GM18907 (cell line): ENCODE results near the gene NANOS3.
A peak's percentile ranks its signal among the peaks of the same experiment; 100 is the strongest.

Experiments
- ATAC-seq: cut with Tn5 transposase; IDR thresholded peaks from one replicate; pipeline ENCODE4 v1.9.1; 2021; ENCODE audit warnings: mild to moderate bottlenecking, moderate library complexity; ENCODE audit not compliant: unreplicated experiment

Gene NANOS3

DNA sequence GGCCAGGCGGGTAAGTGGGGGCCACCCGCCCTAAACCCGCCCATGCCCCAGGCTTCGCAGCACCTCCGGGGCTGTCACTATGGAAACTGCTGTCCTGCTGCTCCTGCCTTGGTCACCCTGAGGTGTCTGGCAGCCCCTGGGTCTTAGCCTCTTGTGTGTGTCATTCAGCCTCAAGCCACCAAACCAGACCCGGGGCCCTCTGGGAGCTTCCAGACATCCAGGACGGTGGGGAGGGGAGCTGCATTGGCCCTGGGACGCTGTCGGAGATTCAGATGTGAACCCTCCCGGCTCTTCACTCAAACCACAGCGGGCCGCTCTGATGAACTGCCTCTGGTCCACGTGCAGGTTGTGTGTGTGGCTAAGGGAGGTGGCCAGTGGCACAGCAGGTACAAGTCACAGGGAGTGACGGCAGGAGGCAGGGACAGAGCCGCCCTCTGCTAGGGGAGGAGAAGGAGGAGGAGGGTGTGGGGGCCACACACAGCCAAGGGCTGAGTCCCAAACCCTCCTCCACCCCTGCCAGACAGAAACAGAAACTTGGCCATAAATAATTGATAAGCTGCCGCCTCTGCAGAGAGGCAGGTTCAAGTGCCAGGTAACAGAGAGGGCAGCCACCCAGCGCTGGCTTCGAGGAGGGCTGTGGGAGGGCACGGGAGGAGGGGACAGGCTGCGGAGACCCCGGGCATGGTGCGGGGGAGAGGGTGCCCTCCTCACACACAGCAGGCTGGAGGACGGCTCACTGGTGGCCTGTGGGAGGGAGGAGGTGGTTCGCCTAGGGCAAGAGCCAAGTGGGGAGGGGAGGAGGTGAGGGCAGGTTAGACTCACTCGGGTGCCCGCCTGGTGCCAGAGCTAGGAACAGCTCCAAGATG is 8.0 kb downstream of the NANOS3 start:
- ATAC-seq = no peak

DNA sequence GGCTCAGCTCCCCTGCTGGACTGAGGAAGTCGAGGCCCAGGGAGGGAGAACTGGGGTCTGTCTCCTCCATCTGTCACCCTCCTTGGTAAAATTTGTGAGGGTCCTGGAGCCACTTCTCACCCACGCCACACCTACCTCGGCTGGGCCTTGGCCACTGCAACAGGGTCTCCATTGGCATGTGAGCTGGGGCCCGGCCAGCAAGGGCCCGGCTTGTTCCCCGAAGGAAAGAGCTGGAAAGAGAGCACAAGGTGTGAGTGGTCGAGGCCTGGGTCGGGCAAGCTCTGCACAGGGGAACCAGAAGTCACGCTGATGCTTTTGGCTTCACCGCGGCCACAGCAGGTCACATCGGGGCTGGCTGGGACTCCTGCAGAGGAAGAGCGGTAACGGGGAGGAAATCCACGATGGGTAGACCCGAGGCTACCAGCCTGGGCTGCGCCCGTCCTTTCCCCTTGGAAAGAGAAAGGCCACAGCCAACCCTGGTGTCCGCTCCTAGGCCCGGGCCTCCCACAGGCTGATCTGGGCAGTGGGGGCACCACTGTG is 9.0 kb downstream of the NANOS3 start:
- ATAC-seq = no peak

DNA sequence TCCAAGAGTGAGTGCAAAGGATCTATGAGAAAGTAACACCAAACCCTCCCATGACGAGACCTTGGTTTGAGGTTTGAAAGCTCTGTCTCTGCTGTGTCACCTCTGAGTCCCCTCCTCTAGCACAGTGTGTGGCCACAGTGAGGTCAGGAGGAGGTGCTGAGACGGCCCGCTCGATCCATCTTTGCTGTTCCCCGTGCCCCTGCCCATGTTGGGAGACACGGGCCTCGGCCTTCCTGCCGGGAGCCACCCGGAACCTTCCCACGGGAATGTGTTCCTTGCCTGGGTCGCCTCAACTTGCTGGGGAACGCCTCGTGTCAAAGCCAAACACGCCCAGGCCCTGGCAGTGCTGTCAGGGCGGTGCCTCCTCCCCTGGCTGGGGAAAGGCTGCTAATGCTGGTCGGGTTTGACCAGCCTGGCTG is 10.1 kb downstream of the NANOS3 start:
- no peak for ATAC-seq

DNA sequence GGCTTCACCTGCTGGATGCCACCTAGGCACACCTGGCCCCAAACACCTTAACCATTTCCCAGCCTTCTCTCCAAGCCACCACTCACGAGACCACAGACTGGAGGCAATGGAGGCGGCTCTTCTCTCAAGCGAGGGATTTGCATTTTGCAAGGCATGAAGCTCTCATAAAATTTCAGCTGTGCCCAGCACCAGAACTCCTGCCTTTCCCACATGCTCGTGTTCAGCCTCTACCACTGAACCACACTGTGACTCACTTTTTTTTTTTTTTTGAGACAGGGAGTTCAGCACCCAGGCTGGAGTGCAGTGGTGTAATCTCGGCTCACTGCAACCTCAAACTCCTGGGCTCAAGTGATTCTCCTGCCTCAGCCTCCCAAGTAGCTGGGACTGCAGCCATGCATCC is 10.6 kb downstream of the NANOS3 start:
- no peak for ATAC-seq

DNA sequence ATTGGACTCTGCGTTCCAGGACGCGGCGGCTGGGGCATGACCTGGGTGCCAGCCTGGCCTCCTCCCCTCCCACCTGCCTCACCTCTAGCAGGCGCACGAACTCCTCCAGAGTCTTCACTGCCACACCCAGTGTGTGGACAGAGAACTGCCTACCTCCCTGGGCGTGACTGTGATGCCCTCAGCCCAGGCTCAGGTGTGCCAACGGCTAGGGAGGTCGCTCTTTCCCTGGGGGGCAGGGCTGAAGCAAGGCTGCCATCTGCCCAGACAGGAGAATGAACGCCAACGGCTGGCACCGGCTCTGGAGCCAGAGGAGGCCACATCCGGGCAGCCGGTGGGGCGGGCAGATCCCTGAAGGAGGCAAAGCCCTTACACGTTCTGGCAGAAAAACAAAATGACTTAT is 11.3 kb downstream of the NANOS3 start:
- no peak for ATAC-seq

DNA sequence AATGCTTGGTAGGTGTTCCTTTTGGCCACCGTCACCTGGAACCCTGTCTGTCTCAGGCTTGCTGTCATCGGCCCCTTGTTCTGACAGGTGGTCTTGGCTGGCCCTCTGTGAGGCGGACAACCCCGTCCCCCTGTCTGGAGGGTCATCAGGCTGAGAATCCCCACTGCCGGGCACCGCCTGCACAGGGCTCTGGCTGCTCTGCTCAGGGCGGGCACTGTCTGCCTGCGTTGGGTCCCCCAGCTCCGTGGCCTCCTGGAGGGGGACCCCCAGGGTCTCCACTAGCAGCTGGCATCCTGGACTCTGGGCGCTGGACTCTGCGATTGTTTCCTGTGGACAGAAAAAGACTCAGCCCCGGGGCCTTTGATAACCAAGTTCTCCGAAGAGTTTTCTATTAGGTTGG is 13.2 kb downstream of the NANOS3 start:
- no peak for ATAC-seq

DNA sequence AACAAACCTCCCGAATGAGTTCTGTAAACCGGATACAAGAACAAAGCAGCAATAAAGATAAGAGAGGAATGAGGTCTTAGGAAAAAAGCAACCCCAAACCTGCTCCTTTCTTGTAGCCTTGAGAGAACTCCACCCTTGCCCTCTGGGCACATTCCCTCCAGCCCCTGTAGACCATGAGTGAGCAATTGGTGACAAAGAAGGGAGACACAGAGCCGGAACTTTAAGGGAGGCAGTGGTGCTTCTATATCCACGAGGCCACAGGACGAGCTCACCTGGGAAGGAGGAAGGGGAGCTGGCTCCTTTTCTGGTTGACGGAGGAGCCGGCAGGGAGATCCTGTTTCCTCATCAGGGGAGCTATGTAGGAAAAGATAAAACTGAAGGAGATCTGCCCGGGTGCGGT is 15.9 kb downstream of the NANOS3 start:
- no peak for ATAC-seq

DNA sequence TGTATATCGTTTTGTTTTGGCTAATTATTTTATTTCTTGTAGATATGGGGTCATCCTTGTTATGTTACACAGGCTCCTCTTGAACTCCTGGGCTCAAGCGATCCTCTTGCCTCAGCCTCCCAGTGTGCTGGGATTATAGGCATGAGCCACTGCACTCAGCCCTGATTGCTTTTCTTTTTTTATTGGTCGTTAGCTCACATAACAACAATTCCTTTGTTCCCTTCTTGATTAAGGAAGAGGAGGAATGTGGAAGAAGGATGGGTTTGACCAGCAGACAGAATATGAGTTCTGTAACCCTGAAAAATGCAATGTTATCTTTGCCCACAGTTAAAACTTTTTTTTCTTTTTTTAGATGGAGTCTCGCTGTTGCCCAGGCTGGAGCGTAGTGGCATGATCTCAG is 17.6 kb downstream of the NANOS3 start:
- no peak for ATAC-seq

DNA sequence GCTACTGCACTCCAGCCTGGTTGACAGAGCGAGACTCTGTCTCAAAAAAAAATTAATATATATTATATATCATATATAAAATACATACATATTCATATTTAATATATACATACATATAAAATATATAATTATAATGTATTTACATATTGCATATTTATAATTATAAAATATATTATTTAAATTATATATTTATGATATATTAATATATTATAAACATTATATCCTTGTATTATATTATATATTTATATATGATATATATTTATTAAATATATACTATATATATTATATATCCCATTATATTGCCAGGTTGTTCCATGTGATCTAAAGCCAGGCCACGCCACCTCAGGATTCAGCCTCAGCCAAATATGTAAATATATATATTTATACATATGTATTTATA is 19.3 kb downstream of the NANOS3 start:
- ATAC-seq = no peak

DNA sequence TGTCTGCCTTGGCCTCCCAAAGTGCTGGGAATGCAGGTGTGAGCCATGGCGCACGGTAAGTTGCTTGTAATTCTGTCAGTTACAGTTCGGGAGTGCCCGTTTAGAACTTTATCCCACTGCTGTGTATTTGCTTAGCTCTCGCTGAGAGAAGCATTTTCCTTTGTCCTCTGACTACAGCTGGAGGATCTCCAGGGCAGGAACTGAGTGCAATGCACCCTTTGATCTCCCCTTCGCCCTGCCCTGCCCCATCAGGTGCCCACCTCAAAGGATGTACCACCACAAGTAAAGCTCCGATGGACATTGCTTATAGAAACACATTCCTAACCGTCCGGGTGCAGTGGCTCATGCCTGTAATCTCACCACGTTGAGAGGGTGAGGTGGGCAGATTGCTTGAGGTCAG is 22.5 kb downstream of the NANOS3 start:
- no peak for ATAC-seq

DNA sequence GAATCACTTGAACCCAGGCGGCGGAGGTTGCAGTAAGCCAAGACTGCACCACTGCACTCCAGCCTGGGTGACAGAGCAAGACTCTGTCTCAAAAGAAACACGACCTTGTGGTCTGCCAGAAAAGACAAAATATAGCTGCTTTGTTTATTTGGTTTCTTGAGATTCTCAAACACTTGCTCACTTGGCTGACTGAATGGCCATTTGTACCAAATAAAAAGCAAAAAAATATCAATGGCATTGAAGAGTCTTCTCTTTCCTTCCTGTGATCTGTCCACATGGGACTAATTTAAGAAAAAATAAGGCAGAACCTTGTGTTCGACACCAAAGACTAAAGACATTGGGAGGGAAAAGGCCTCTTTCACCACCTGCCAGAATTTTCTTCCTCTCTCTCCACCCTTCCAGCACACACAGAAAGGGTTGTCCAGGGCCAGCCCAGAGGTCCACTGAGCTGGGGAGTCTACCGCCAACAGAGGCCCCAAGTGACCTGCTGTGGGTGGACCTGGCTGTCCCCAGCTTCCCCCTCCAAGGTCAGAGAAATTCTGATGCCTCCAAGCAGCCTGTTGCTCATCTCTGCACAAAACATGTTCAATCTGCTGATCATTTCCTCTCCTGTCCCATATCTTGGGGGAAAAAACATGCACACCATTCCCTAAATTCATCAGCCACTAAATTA is 23.1 kb downstream of the NANOS3 start:
- ATAC-seq = no peak

DNA sequence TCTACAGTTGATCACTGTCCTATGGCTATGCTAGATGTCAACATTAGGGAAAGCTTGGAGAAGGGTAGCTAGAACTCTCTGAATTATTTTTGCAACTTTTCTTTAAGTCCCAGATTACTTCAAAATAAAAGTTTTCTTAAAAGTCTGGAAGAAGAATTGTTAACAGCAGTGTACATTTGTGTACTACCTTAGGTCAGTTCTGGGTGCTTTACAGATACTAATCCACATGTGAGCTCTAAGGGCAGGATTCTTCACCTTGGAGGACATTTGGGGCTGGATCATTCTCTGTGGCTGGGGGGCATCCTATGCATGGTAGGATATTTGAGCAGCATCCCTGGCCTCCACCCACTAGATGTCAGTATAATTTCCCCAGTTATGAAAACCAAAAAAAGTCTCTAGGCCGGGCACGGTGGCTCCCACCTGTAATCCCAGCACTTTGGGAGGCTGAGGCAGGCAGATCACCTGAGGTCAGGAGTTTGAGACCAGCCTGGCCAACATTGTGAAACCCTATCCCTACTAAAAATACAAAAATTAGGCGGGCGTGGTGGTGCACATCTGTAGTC is 26.1 kb downstream of the NANOS3 start:
- no peak for ATAC-seq

DNA sequence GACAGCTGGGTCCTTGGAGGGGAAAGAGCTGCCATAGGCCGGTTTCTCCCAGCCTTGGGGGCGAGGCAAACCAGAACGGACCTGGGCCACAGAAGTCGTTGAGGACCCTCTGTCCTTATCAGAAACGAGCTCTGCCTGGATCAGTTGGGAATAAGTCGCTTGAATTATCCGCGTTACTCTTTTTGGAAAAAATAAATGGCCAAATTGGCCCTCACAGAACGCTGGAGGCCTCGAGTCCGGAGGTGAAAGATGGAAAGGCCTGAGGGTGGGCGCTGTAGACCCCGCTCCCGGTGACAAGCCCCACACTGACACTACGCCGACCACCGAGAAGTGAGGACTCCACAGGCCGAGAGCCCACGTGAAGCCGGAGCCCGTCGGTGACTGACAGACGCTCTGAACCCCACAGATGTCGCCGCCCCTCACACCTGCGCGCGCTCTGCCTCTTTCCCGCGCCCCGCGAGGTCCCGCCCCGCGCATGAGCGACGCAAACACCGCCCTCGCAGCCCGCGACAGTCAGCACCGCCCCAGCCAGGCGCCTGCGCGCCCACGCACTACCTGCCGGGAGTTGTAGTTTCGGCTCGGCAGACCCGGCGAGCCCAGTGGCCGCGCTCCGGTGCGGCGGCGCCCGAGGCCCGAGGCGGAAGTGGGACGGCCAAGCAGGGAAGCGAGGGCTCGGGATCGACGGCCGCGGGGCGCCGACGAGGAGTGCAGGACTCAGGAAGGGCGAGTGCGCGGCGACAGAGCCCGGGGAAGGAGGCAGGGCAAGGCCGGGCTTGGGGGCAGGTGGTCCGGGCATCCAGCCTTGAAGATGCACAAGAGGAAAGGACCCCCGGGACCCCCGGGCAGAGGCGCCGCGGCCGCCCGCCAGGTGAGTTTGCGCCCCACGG is 28.9 kb downstream of the NANOS3 start, which contains the start of the genes BRME1 and CC2D1A:
BRME1 (minus strand) TSS at position 484 of the 887 bp plus-strand sequence. CDS start 1,225 bp downstream, outside the sequence.
CC2D1A (plus strand) TSS at position 568 of the 887 bp plus-strand sequence; CDS start at position 809, 241 bp downstream.
- peak; percentile 89 for ATAC-seq

DNA sequence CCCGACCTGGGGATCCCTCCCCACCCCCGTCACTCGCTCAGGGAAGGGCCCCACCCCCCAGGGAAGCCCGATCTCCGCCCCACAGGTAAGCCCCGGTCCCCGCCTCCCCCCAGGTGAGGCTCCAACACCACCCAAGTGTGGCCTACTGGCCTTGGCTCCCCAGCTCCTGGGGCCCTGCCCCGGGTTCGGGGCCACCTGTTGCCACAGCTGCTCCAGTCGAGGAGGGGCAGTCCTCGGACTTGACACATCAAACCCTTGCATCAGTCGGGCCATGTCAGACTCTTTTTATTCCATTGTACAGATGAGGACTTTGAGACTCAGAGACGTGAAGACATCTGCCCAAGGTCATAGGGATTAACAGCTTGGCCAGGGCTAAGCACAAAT is 29.6 kb downstream of the NANOS3 start:
- no peak for ATAC-seq

DNA sequence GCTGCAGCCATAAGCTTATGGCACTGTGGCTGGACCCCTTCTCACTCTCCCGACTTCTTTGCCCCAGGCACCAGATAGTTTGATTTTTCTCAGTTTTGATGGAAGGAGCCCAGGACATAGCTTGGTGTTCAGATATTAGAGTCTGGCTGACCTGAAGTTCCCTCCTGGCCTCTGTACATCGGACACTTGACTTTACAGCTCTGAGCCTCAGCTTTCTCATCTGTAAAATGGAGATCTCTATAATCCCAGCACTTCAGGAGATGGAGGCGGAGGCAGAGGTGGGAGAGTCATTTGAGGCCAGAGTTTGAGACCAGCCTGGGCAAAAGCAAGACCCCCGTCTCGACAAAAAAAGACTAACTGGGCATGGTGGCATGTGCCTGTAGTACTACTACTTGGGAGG is 30.0 kb downstream of the NANOS3 start:
- no peak for ATAC-seq

DNA sequence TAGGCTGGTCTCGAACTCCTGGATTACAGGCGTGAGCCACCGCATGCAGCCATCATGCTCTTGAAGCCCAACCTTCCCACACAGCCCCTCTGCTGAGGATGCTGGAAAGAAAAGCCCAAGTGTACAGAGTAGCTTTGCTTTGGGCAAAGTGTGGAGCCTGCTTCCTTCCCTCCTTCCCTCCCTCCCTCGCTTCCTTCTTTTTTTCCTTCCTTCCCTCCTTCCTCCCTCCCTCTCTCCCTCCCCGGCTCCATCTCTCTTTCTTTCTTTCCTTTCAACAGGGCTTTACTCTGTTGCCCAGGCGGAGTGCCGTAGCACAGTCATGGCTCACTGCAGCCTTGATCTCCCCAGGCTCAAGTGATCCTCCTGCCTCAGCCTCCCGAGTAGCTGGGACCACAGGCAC is 31.7 kb downstream of the NANOS3 start:
- no peak for ATAC-seq

DNA sequence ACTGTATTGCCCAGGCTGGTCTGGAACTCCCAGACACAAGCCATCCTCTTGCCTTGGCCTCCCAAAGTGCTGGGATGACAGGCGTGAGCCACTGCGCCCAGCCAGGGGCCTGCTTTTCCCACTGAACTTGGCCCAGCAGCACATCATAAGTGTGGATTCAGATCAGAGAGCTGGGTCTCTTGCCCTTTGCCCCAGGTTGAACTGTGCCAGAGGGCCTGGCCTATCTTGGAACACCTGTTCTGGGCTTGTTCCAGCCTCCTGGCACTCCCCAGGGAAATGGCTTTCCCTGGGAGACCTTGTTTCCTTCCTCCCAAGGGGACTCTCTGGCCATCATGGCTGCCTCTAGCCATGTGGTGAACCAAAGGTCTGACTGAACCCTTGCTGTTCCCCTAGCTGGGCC is 32.5 kb downstream of the NANOS3 start:
- no peak for ATAC-seq

DNA sequence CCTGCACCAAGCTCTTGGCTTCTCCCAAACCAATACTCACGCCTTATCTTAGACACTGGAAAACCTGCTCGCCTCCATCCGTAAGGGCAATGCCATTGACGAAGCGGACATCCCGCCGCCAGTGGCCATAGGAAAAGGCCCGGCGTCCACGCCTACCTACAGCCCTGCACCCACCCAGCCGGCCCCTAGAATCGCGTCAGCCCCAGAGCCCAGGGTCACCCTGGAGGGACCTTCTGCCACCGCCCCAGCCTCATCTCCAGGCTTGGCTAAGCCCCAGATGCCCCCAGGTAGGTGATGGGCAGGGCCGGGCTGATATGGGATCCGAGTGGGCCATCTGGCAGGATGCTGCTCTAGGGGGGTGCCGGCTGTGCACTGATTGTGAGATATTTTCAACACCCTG is 36.4 kb downstream of the NANOS3 start:
- no peak for ATAC-seq

DNA sequence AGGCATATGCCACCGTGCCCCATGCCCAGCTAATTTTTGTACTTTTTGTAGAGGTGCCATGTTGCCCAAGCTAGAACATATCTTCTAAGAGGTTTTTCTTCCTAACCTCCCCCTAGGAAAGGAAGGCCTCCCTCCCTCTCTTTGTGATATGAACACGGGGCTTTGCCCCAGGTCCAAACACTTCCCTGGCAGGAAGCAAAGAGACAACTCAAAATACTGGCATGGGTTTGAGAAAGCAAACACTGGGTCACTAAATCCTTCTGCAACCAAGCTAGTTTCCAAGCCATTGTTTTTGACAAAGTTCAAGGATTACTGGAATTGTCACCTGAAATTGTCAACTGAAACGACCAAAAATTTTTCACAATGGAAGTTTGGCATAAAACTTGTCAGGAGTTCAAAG is 37.8 kb downstream of the NANOS3 start:
- no peak for ATAC-seq

DNA sequence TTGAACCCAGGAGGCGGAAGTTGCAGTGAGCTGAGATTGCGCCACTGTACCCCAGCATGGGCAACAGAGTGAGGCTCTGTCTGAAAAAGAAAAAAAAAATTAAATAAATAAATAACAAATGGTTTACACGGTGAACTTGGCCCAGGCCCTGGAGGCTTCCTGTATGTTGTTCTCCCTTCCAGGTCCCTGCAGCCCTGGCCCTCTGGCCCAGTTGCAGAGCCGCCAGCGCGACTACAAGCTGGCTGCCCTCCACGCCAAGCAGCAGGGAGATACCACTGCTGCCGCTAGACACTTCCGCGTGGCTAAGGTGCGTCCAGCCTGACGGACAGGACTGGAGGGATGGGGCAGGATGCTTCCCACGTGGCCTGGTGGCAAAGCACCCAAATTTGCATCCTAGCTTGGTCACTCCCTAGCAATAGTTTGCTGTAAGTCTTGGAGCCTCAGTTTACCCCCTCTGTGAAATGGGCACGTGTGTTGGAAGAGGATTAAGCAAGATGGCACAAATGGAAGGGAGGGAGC is 41.0 kb downstream of the NANOS3 start:
- ATAC-seq = no peak
